ENCODE results near the gene NTM.

GRCh38 chr11:131628739-131629138 is 258.3 kb downstream of the NTM start:
- TF ChIP-seq EZH2 (IDR thresholded peaks at IDR 0.05; ENCODE audit: insufficient read depth, poor library complexity, severe bottlenecking) (no peak), EZH2phosphoT487 (IDR thresholded peaks at IDR 0.05; ENCODE audit: insufficient read depth, low read depth) (no peak)

Measured in GM23248 (cell line).